ENCODE results near the gene IMMP1L. TPM values are rescaled to one million over a fixed set of nuclear protein-coding genes. Genes with fewer than 3 reads are reported as not detected.

IMMP1L gene
- total and polyA plus RNA-seq, 2 of the 8 experiments (the other 6 are each of a cell fraction or from before 2014, with no cell fraction given), result 27.4 to 47.7 TPM

DNA sequence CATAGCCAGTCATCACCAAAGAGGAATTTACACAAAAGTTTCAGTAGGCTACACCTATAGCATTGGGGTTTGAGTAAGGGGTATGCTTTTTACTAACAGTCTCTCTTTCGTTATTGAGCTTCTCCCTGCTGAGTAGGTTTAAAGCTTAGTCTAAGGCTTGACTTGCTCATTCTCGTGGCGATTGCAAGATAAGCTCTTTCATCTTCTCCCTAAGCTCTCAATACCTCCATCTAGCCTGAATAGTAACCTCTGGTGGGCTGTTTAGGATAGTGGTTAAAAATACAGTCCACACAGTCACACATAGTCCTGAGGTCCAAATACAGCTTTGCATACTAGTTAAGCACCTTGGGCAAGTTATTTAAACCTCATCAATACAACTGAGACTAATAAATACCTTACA lies 65.6 kb downstream of the IMMP1L start:
- peaks cover 0 to 3% (median 0%) of the 10 kb centered on the region in 4 experiments; a peak in 2 of 8 replicates for H3K36me3 ChIP-seq (ENCODE audit: control insufficient read depth in 2 of 4, insufficient read depth in 4 of 4, low read length in 3 of 4)
- no peak overlapping the region for H2BK120ac ChIP-seq (replicated peaks; ENCODE audit: low read depth, low read length)
- H3K9me3 ChIP-seq (ENCODE audit: insufficient read depth in 2 of 2, low read depth in 1 of 2, low read length in 1 of 2), result no peaks in the 10 kb centered on the region
- no peak overlapping the region for H2BK12ac ChIP-seq (ENCODE audit: low read depth, low read length)
- no peak overlapping the region for H2BK5ac ChIP-seq (ENCODE audit: low read depth, low read length)
- no peak overlapping the region for H3K4me2 ChIP-seq (ENCODE audit: insufficient read depth in 1 of 2, low read depth in 2 of 2, low read length in 2 of 2)
- H3K4me1 ChIP-seq (replicated peaks in 1 of 4; ENCODE audit: control insufficient read depth in 3 of 4, insufficient read depth in 4 of 4, low read length in 3 of 4), result no peaks in the 10 kb centered on the region; a peak in 1 of 7 replicates
- no peak overlapping the region for H4K8ac ChIP-seq (ENCODE audit: extremely low read depth, insufficient read depth, low read length)
- H3K14ac ChIP-seq (ENCODE audit: insufficient read length), result no peak overlapping the region
- no peak overlapping the region for H4K91ac ChIP-seq (replicated peaks; ENCODE audit: insufficient read length, low read length)
- H3K4ac ChIP-seq (replicated peaks; ENCODE audit: insufficient read length, low read depth, low read length), result no peak overlapping the region
- no peak overlapping the region for H2BK15ac ChIP-seq (ENCODE audit: low read length)
- H3K56ac ChIP-seq (replicated peaks; ENCODE audit: insufficient read length, low read depth, low read length), result no peak overlapping the region
- FAIRE-seq (peak; percentile 69), DNase-seq (ENCODE audit: low read depth in 1 of 2, low spot score in 2 of 2) (no peak)
- no peak overlapping the region for H3K18ac ChIP-seq (ENCODE audit: extremely low read depth, low read length)
- no peak overlapping the region for H3K27ac ChIP-seq (ENCODE audit: low read depth, low read length)
- no peak overlapping the region for H4K5ac ChIP-seq (ENCODE audit: insufficient read length, low read depth, low read length)
- no peak overlapping the region for H2AK5ac ChIP-seq (ENCODE audit: low read depth, low read length)
- H3K79me2 ChIP-seq (ENCODE audit: control insufficient read depth in 1 of 2, insufficient read depth in 2 of 2, low read length in 2 of 2), result no peaks in the 10 kb centered on the region
- H2BK20ac ChIP-seq (ENCODE audit: low read length), result no peak overlapping the region
- H3K23ac ChIP-seq (ENCODE audit: insufficient read length), result no peak overlapping the region
- no peak overlapping the region for H2AFZ ChIP-seq (ENCODE audit: low read length)
- no peaks in the 10 kb centered on the region for H3K27me3 ChIP-seq (replicated peaks in 1 of 4; ENCODE audit: control insufficient read depth in 3 of 4, extremely low read depth in 1 of 4, insufficient read depth in 3 of 4, low read length in 3 of 4)
- H4K20me1 ChIP-seq (replicated peaks in 1 of 2; ENCODE audit: control insufficient read depth in 1 of 2, insufficient read depth in 2 of 2, low read length in 2 of 2), result no peaks in the 10 kb centered on the region
- 78% methylated on average over 3 of the region's 3 CpGs; no CpG with 5 or more reads in 1 of the 2 experiments for WGBS, 2 experiments (ENCODE audit: extremely low coverage in 1 of 2, insufficient coverage in 1 of 2, insufficient read length in 1 of 2, insufficient replicate concordance in 2 of 2, low coverage in 1 of 2, low lambda C conversion rate in 2 of 2, missing lambda C conversion rate in 1 of 2)
- ChIA-PET CTCF (ENCODE audit: partially characterized antibody) (interaction anchor here (0.8 kb wide), 2 partner anchors 13 to 514 kb away, joined by 3 to 4 read pairs; no protein-coding TSS in a partner anchor), POLR2A (ENCODE audit: partially characterized antibody) (interaction anchor here (0.7 to 1.2 kb wide), 3 partner anchors 8 to 21 kb away, joined by 3 read pairs; no protein-coding TSS in a partner anchor)
- no peaks in the 10 kb centered on the region for H3K79me1 ChIP-seq (ENCODE audit: low read depth, low read length)
- no peak overlapping the region for H3K9ac ChIP-seq (replicated peaks in 1 of 4; ENCODE audit: extremely low read depth in 1 of 4, low read depth in 3 of 4, low read length in 3 of 4)
- no peak overlapping the region for H3K4me3 ChIP-seq (ENCODE audit: extremely low read depth in 1 of 4, insufficient read depth in 2 of 4, low read depth in 3 of 4, low read length in 4 of 4)
- H3K23me2 ChIP-seq (ENCODE audit: low read depth, low read length), result no peaks in the 10 kb centered on the region
- no peak for TF ChIP-seq CBX8 (IDR thresholded peaks at IDR 0.05; ENCODE audit: borderline replicate concordance, low read depth, low read length)
- TF ChIP-seq RFX5 (IDR thresholded peaks at IDR 0.05; ENCODE audit: borderline replicate concordance, low read depth, low read length), result no peak
- TF ChIP-seq SIX5 (IDR thresholded peaks at IDR 0.05; ENCODE audit: low read depth, low read length), result no peak
- TF ChIP-seq, protein P1, sequence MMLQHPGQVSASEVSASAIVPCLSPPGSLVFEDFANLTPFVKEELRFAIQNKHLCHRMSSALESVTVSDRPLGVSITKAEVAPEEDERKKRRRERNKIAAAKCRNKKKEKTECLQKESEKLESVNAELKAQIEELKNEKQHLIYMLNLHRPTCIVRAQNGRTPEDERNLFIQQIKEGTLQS (IDR thresholded peaks at IDR 0.05; ENCODE audit: insufficient read depth, low read depth, low read length), result no peak
- no peak for TF ChIP-seq HDAC6 (IDR thresholded peaks at IDR 0.05; ENCODE audit: low read depth, low read length)
- no peak for TF ChIP-seq SIRT6 (IDR thresholded peaks at IDR 0.05; ENCODE audit: low read length)
- TF ChIP-seq JUND (IDR thresholded peaks at IDR 0.05; ENCODE audit: low read length), result no peak
- no peak for TF ChIP-seq TCF12 (IDR thresholded peaks at IDR 0.05; ENCODE audit: low read depth, low read length)
- TF ChIP-seq, protein P2, sequence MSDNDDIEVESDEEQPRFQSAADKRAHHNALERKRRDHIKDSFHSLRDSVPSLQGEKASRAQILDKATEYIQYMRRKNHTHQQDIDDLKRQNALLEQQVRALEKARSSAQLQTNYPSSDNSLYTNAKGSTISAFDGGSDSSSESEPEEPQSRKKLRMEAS (IDR thresholded peaks at IDR 0.05), result no peak
- no peak for TF ChIP-seq FOSL1 (IDR thresholded peaks at IDR 0.05; ENCODE audit: insufficient read depth, low read depth, low read length)
- TF ChIP-seq, protein P3, sequence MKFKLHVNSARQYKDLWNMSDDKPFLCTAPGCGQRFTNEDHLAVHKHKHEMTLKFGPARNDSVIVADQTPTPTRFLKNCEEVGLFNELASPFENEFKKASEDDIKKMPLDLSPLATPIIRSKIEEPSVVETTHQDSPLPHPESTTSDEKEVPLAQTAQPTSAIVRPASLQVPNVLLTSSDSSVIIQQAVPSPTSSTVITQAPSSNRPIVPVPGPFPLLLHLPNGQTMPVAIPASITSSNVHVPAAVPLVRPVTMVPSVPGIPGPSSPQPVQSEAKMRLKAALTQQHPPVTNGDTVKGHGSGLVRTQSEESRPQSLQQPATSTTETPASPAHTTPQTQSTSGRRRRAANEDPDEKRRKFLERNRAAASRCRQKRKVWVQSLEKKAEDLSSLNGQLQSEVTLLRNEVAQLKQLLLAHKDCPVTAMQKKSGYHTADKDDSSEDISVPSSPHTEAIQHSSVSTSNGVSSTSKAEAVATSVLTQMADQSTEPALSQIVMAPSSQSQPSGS (IDR thresholded peaks at IDR 0.05; ENCODE audit: low read length), result no peak
- TF ChIP-seq RNF2 (IDR thresholded peaks at IDR 0.05; ENCODE audit: borderline replicate concordance, low read depth, low read length, missing control alignments, poor library complexity, severe bottlenecking), result no peak

Data from H1 (cell line).